Natural killer cell (primary cell): ENCODE measurements around the gene STARD13. TPM values are rescaled to one million over a fixed set of nuclear protein-coding genes. Genes with fewer than 3 reads are reported as not detected.

ENCODE experiments used
- ATAC-seq, 3 donors: fragments of 150-1000 bp in 2 of 3; fragments of 200-7000 bp in 1 of 3; cut with Tn5 transposase; 1 replicate in 1 of 3; 2 replicates in 2 of 3; pipeline ENCODE4 v1.10.0; 2021; ENCODE audit warnings: mild to moderate bottlenecking in 2 of 3, moderate library complexity in 2 of 3
- DNase-seq, 2 donors: peaks; one replicate each; pipeline versions ENCODE4 v3.0.0 to v3.0.0-alpha.2; 2013 to 2021; ENCODE audit warnings: mixed read lengths in 1 of 2
- H3K27ac ChIP-seq: one replicate; pipeline ENCODE4 v1.5.1; 2013; ENCODE audit warnings: mild to moderate bottlenecking, low read length
- H3K27me3 ChIP-seq: one replicate; pipeline ENCODE4 v1.6.1; 2013; ENCODE audit warnings: low read length; ENCODE audit not compliant: control insufficient read depth, insufficient read depth
- H3K36me3 ChIP-seq: one replicate; pipeline ENCODE4 v1.6.1; 2013; ENCODE audit warnings: low read length; ENCODE audit not compliant: control insufficient read depth, insufficient read depth
- H3K4me1 ChIP-seq: one replicate; pipeline ENCODE4 v1.6.1; 2013; ENCODE audit warnings: low read length; ENCODE audit not compliant: control insufficient read depth, insufficient read depth
- H3K4me3 ChIP-seq: one replicate; pipeline ENCODE4 v1.5.1; 2013; ENCODE audit warnings: low read length
- H3K9me3 ChIP-seq: one replicate; pipeline ENCODE4 v1.6.1; 2013; ENCODE audit warnings: low read length; ENCODE audit not compliant: control insufficient read depth, insufficient read depth
- H3K27ac Mint-ChIP-seq, 2 donors: one replicate each; pipeline ENCODE4 v1.8.0; 2022; ENCODE audit warnings: mild to moderate bottlenecking in 2 of 2, mixed read lengths in 2 of 2, moderate library complexity in 1 of 2
- H3K27me3 Mint-ChIP-seq, 2 donors: one replicate each; pipeline ENCODE4 v1.8.0; 2022; ENCODE audit warnings: low read depth in 2 of 2, mixed read lengths in 2 of 2
- H3K36me3 Mint-ChIP-seq: one replicate; pipeline ENCODE4 v1.8.0; 2022; ENCODE audit warnings: mixed read lengths
- H3K4me1 Mint-ChIP-seq, 2 donors: one replicate each; pipeline ENCODE4 v1.8.0; 2022; ENCODE audit warnings: mixed read lengths in 2 of 2
- H3K4me3 Mint-ChIP-seq: one replicate; pipeline ENCODE4 v1.8.0; 2022; ENCODE audit warnings: mild to moderate bottlenecking, moderate library complexity, mixed read lengths
- H3K9me3 Mint-ChIP-seq, 2 donors: one replicate each; pipeline ENCODE4 v1.8.0; 2022; ENCODE audit warnings: mixed read lengths in 2 of 2
- WGBS: methylation state at CpG from one replicate; pipeline ENCODE4 v1.1.7; 2013; ENCODE audit warnings: missing lambda C conversion rate; ENCODE audit not compliant: insufficient coverage; 5-methylcytosine and 5-hydroxymethylcytosine counted together
- intact Hi-C: fragments of 100-400 bp; cut with micrococcal nuclease; formaldehyde crosslinking; loops from one replicate; pipeline ENCODE4 v1.14.2; 2022
- total RNA-seq, 4 donors: library from RNA; stranded (reverse); fragments of 120-200 nt in 1 of 4; gene quantifications; one replicate each; pipeline versions ENCODE4 v1.2.3 to v1.2.4, GENCODE V29; 2013 to 2022
- TF ChIP-seq, protein P1 (sequence below): fragments of 200-600 bp; IDR thresholded peaks from one replicate; pipeline ENCODE4 v1.8.0; 2022; ENCODE audit warnings: antibody characterized with exemption

Gene STARD13
- total RNA-seq, 3 donors from 2014 or later (not counting 1 experiment from before 2014, with no cell fraction given): not detected

GRCh38 chr13:33153421-33154404 is 131.8 kb downstream of the STARD13 start:
- Histone ChIP-seq H3K9me3 (no peaks in the 10 kb centered on the region), H3K27me3 (no peaks in the 10 kb centered on the region), H3K27ac (no peak overlapping the region), H3K4me1 (no peaks in the 10 kb centered on the region), H3K36me3 (no peaks in the 10 kb centered on the region), H3K4me3 (no peak overlapping the region)
- DNase-seq (no peak), ATAC-seq (no peak)
- H3K4me1 Mint-ChIP-seq: no peaks in the 10 kb centered on the region
- intact Hi-C loops: no loop called here
- H3K27ac Mint-ChIP-seq: no peak overlapping the region
- peaks cover 0 to 2% of the 10 kb centered on the region in 2 donors for H3K9me3 Mint-ChIP-seq
- 86% methylated on average over 17 of the region's 17 CpGs for WGBS
- TF ChIP-seq, protein P1, sequence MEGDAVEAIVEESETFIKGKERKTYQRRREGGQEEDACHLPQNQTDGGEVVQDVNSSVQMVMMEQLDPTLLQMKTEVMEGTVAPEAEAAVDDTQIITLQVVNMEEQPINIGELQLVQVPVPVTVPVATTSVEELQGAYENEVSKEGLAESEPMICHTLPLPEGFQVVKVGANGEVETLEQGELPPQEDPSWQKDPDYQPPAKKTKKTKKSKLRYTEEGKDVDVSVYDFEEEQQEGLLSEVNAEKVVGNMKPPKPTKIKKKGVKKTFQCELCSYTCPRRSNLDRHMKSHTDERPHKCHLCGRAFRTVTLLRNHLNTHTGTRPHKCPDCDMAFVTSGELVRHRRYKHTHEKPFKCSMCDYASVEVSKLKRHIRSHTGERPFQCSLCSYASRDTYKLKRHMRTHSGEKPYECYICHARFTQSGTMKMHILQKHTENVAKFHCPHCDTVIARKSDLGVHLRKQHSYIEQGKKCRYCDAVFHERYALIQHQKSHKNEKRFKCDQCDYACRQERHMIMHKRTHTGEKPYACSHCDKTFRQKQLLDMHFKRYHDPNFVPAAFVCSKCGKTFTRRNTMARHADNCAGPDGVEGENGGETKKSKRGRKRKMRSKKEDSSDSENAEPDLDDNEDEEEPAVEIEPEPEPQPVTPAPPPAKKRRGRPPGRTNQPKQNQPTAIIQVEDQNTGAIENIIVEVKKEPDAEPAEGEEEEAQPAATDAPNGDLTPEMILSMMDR: no peak
- no peak overlapping the region for H3K4me3 Mint-ChIP-seq
- no peaks in the 10 kb centered on the region for H3K36me3 Mint-ChIP-seq
- peaks cover 0 to 4% of the 10 kb centered on the region in 2 donors for H3K27me3 Mint-ChIP-seq

- Histone ChIP-seq H3K27ac (no peak overlapping the region), H3K9me3 (no peaks in the 10 kb centered on the region), H3K27me3 (no peaks in the 10 kb centered on the region), H3K4me3 (no peak overlapping the region), H3K4me1 (no peaks in the 10 kb centered on the region), H3K36me3 (no peaks in the 10 kb centered on the region)
- ATAC-seq (no peak), DNase-seq (no peak)
- intact Hi-C loops: no loop called here
- peaks cover 0 to 4% of the 10 kb centered on the region in 2 donors for H3K27me3 Mint-ChIP-seq
- WGBS: 77% methylated on average over 3 of the region's 3 CpGs
- TF ChIP-seq, protein P1: no peak
- H3K4me3 Mint-ChIP-seq: no peak overlapping the region
- H3K36me3 Mint-ChIP-seq: no peaks in the 10 kb centered on the region
- no peaks in the 10 kb centered on the region for H3K4me1 Mint-ChIP-seq
- H3K9me3 Mint-ChIP-seq: peaks cover 0 to 2% of the 10 kb centered on the region in 2 donors
- H3K27ac Mint-ChIP-seq: no peak overlapping the region
Observed at GRCh38 chr13:33152389-33152788, 133.2 kb downstream of the STARD13 start.

DNA sequence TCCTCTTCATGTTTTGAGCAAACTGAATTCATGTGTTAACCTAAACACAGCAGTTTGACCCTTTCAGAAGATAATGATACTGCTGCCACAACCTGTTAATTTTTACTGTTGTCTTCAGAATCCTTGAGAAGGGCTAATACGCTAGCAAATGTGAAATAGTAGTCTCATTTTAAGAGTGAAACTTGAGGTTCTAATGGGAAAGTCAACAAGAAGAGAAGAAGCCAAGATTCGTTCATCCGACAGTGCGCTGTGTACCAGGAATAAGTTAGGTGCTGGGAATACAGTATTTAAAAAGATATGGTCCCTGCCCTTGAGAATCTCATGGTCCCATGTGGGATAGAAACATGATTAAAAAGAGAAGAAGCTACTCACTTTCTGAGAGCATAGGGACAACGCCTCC is 134.9 kb downstream of the STARD13 start:
- H3K36me3 ChIP-seq: no peaks in the 10 kb centered on the region
- no peak overlapping the region for H3K4me3 Mint-ChIP-seq
- no peaks in the 10 kb centered on the region for H3K4me1 ChIP-seq
- no peaks in the 10 kb centered on the region for H3K36me3 Mint-ChIP-seq
- H3K27ac ChIP-seq: no peak overlapping the region
- ATAC-seq (no peak), DNase-seq (no peak)
- peaks cover 0 to 2% of the 10 kb centered on the region in 2 donors for H3K9me3 Mint-ChIP-seq
- intact Hi-C loops: no loop called here
- no peaks in the 10 kb centered on the region for H3K4me1 Mint-ChIP-seq
- H3K27me3 Mint-ChIP-seq: peaks cover 0 to 4% of the 10 kb centered on the region in 2 donors
- H3K4me3 ChIP-seq: no peak overlapping the region
- no peak overlapping the region for H3K27ac Mint-ChIP-seq
- 92% methylated on average over 5 of the region's 5 CpGs for WGBS
- no peaks in the 10 kb centered on the region for H3K27me3 ChIP-seq
- H3K9me3 ChIP-seq: no peaks in the 10 kb centered on the region
- TF ChIP-seq, protein P1: no peak
